Spleen (tissue), 11 donors: ENCODE data around the gene SMAD5. TPM values are rescaled to one million over a fixed set of nuclear protein-coding genes. Genes with fewer than 3 reads are reported as not detected.
A peak's percentile ranks its signal among the peaks of the same experiment; 100 is the strongest.

Experiments used
- DNase-seq: peaks from one replicate; pipeline ENCODE4 v3.0.0-alpha.2; 2020
- H3K27ac ChIP-seq, 8 donors: fragments of 200-600 bp; sonication (generic) in 7 of 8; 1 replicate in 4 of 8; 2 replicates in 4 of 8; pipeline versions ENCODE4 v1.5.0 to v1.8.0; 2016 to 2021; ENCODE audit warnings: inconsistent platforms in 4 of 8, mild to moderate bottlenecking in 4 of 8, moderate library complexity in 1 of 8
- H3K27me3 ChIP-seq, 7 donors: fragments of 200-600 bp; sonication (generic) in 6 of 7; replicated peaks in 1 of 7; 1 replicate in 4 of 7; 2 replicates in 3 of 7; pipeline versions ENCODE4 v1.5.0 to v1.8.0; 2016 to 2021; ENCODE audit warnings: inconsistent platforms in 3 of 7, mild to moderate bottlenecking in 1 of 7
- H3K36me3 ChIP-seq, 6 donors: fragments of 200-600 bp; sonication (generic) in 5 of 6; 1 replicate in 4 of 6; 2 replicates in 2 of 6; pipeline versions ENCODE4 v1.5.0 to v1.8.0; 2016 to 2021; ENCODE audit warnings: inconsistent platforms in 2 of 6
- H3K4me1 ChIP-seq, 6 donors: fragments of 200-600 bp; sonication (generic) in 5 of 6; 1 replicate in 3 of 6; 2 replicates in 3 of 6; pipeline versions ENCODE4 v1.5.0 to v1.8.0; 2016 to 2021; ENCODE audit warnings: inconsistent platforms in 3 of 6
- H3K4me3 ChIP-seq, 8 donors: fragments of 200-600 bp; sonication (generic) in 7 of 8; 1 replicate in 4 of 8; 2 replicates in 4 of 8; pipeline versions ENCODE4 v1.5.0 to v1.8.0; 2016 to 2021; ENCODE audit warnings: inconsistent platforms in 4 of 8, mild to moderate bottlenecking in 4 of 8, moderate library complexity in 2 of 8
- H3K9me3 ChIP-seq, 8 donors: fragments of 200-600 bp; sonication (generic) in 7 of 8; 1 replicate in 4 of 8; 2 replicates in 4 of 8; pipeline versions ENCODE4 v1.5.0 to v1.8.0; 2016 to 2021; ENCODE audit warnings: inconsistent platforms in 4 of 8
- POLR2A ChIP-seq, 3 donors: fragments of 450-650 bp; IDR thresholded peaks; one replicate each; pipeline ENCODE4 v1.5.1; 2017; ENCODE audit warnings: antibody characterized with exemption in 3 of 3, mild to moderate bottlenecking in 1 of 3
- POLR2AphosphoS5 ChIP-seq, 3 donors: sonication (generic); formaldehyde crosslinking; IDR thresholded peaks; one replicate each; pipeline ENCODE4 v1.5.1; 2017; ENCODE audit warnings: antibody characterized with exemption in 3 of 3
- WGBS, 5 donors: extraction: QIAGEN DNeasy Blood & Tissue Kit in 3 of 5; methylation state at CpG; one replicate each; pipeline versions ENCODE4 v1.1.5 to v1.1.7; 2013 to 2018; 5-methylcytosine and 5-hydroxymethylcytosine counted together
- intact Hi-C: fragments of 100-400 bp; cut with DNase I; formaldehyde crosslinking; loops from one replicate; pipeline ENCODE4 v1.15.0; 2023; ENCODE audit warnings: low total_unique reads
- polyA plus RNA-seq, 3 donors: library from polyadenylated mRNA; stranded (reverse); fragments of 200-250 nt; gene quantifications; one replicate each; pipeline ENCODE4 v1.2.1, GENCODE V29; 2013
- total RNA-seq, 7 donors: library from RNA; depleted of rRNA in 3 of 7; stranded (reverse); fragments of >200 nt in 3 of 7; fragmentation: NEBNext Ultra II Directional in 4 of 7; extraction: Animal tissue kit (Norgen Biotek cat#: 25700) in 4 of 7; gene quantifications; one replicate each; pipeline versions ENCODE4 v1.1.0 to v1.2.1, GENCODE V29; 2016 to 2021
- TF ChIP-seq, protein P1 (sequence below), 11 experiments: fragments of 200-600 bp in 7 of 11; fragments of 450-650 bp in 4 of 11; sonication (generic) in 4 of 11; IDR thresholded peaks in 8 of 11; conservative IDR thresholded peaks in 3 of 11; 1 replicate in 7 of 11; 2 replicates in 4 of 11; pipeline versions ENCODE4 v1.4.0 to v1.8.0; 2016 to 2021; ENCODE audit warnings: antibody characterized with exemption in 11 of 11, inconsistent platforms in 4 of 11, mild to moderate bottlenecking in 1 of 11
- donor health status: healthy with polysubstance abuse.
- donor health status: DM: no; HTN: no; CAD: no; lungs with moderate emphysema.
- donor health status: DM: no; HTN: no; CAD: no.
- donor health status: Bipolar disorder and iron deficiency.
- donor health status: healthy.
- donor health status: DM: no; HTN: no; CAD: no.
- donor health status: DM: yes; HTN: yes; CAD: no.

Gene SMAD5
- total and polyA plus RNA-seq, 10 donors = 5.3 to 70.4 (median 52.8) TPM

DNA sequence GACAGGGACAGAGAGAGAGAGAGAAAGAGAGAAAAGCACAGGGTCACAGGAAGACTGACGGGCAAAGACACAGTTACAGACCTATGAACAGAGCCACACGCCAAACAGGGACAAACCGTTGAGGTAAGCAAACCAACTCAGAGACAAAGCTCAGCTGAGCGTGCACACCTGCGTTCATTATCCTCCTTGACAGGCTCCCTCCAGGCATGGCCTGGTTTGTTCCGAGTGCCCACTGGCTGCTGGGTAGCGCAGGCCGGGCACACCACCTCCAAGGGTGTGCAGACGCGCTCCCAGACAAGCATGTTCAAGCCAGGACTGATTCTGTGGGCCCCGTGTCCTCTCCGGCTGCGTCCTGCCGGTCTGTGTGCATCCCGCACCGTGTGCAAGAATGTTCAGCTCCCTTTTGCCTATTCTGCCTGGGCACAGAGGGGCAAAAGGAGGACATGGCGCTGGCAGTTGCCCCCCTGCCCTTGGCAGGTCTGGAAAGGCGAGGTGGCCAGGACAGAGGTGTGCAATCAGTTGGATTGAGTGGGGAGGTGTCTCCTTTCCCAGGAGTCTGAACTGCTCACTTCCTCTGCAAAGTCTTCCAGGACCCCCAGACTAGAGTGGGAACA lies 60.8 kb downstream of the SMAD5 start:
- intact Hi-C loops = no loop called here
- TF ChIP-seq, protein P1, sequence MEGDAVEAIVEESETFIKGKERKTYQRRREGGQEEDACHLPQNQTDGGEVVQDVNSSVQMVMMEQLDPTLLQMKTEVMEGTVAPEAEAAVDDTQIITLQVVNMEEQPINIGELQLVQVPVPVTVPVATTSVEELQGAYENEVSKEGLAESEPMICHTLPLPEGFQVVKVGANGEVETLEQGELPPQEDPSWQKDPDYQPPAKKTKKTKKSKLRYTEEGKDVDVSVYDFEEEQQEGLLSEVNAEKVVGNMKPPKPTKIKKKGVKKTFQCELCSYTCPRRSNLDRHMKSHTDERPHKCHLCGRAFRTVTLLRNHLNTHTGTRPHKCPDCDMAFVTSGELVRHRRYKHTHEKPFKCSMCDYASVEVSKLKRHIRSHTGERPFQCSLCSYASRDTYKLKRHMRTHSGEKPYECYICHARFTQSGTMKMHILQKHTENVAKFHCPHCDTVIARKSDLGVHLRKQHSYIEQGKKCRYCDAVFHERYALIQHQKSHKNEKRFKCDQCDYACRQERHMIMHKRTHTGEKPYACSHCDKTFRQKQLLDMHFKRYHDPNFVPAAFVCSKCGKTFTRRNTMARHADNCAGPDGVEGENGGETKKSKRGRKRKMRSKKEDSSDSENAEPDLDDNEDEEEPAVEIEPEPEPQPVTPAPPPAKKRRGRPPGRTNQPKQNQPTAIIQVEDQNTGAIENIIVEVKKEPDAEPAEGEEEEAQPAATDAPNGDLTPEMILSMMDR (IDR thresholded peaks at IDR 0.05 in 8 of 11, conservative IDR thresholded peaks at IDR 0.05 in 3 of 11) = no peak
- no peak for TF ChIP-seq POLR2A (IDR thresholded peaks at IDR 0.05)
- TF ChIP-seq POLR2AphosphoS5 (IDR thresholded peaks at IDR 0.05) = no peak
- Histone ChIP-seq H3K36me3 (peaks cover 0 to 7% (median 3%) of the 10 kb centered on the region in 6 donors), H3K4me1 (peaks cover 13 to 28% (median 21%) of the 10 kb centered on the region in 6 donors), H3K27ac (no peak overlapping the region), H3K27me3 (peaks cover 9 to 84% (median 28%) of the 10 kb centered on the region in 7 donors), H3K9me3 (no peaks in the 10 kb centered on the region), H3K4me3 (peak overlapping the region in 6 of 8 donors; percentile 22 to 53 (median 31))
- peak; percentile 53 for DNase-seq
- WGBS, 5 donors = 37 to 61% (median 54%) methylated on average over 7 to 18 of the region's 18 CpGs

DNA sequence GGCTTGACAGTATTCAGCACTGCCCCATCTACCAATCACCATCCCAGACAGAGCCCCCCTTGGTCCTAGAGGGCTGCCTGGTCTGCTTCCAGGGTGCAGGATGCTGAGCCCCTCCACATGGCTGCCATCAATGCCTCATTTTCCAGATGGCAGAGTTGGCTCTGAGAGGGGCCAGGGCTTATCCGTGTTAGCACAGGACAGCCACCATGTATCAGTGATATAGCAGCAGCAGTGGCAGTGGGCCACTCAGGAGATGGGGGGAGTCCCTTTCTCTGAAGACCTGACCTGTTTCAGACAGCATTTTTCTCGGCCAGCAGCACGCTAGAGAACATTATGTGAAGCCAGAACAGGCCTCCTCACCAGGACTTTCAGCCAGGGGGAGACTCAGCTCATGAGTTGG lies 61.9 kb downstream of the SMAD5 start:
- intact Hi-C loops = no loop called here
- H3K36me3 ChIP-seq = no peaks in the 10 kb centered on the region
- peaks cover 9 to 94% (median 33%) of the 10 kb centered on the region in 7 donors for H3K27me3 ChIP-seq
- TF ChIP-seq, protein P1 (IDR thresholded peaks at IDR 0.05 in 8 of 11, conservative IDR thresholded peaks at IDR 0.05 in 3 of 11) = no peak
- TF ChIP-seq POLR2A (IDR thresholded peaks at IDR 0.05) (no peak), POLR2AphosphoS5 (IDR thresholded peaks at IDR 0.05) (no peak)
- H3K9me3 ChIP-seq = no peaks in the 10 kb centered on the region
- H3K4me3 ChIP-seq = no peak overlapping the region
- WGBS, 5 donors = 82 to 88% (median 86%) methylated on average over 3 of the region's 3 CpGs; no CpG with 5 or more reads in 1 of the 5 donors
- DNase-seq = peak; percentile 62
- no peak overlapping the region for H3K27ac ChIP-seq
- H3K4me1 ChIP-seq = peaks cover 13 to 28% (median 21%) of the 10 kb centered on the region in 6 donors

DNA sequence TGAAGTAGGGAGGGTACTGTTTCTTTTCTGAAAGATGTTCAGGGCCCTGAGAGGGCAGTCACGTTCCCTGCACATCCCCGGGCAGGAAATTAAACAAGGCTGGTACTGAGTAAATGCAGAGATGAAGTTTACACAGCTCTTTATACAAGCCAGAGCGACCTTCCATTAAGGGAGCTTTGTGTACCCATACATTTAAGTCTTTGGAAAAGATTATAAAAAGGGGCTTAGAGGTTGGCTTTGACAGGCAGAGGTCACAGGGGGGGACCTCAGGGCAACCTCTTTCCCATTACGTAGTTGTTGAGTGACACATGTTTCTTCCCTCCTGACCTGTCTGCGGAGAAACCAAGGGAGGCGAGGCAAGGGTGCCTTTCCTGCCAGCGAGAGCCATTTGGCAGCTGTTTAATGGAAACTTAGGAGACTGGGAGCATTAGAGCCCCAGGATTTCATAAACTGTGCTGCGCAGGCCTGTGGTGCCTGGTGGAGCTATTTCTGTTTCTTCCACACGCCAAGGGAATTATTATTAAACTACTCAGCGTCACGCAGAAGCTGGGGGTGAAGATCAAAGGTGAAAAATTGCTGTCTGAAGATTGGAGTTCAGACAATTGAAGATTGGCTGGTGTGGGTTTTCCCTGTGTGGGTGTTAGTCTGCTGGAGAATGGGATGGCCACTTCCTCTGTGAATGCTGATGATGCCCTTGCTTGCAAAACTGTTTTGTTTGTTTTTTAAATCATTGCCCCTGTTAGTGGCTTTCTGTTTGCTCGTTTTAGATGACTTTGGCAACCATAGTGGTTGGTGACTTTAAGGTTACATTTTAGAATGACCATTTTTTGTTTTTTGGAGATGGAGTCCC lies 63.6 kb downstream of the SMAD5 start:
- TF ChIP-seq POLR2A (IDR thresholded peaks at IDR 0.05) (no peak), POLR2AphosphoS5 (IDR thresholded peaks at IDR 0.05) (no peak)
- TF ChIP-seq, protein P1 (IDR thresholded peaks at IDR 0.05 in 8 of 11, conservative IDR thresholded peaks at IDR 0.05 in 3 of 11) = no peak
- H3K4me1 ChIP-seq = peaks cover 13 to 24% (median 20%) of the 10 kb centered on the region in 6 donors
- H3K27me3 ChIP-seq = peaks cover 9 to 93% (median 33%) of the 10 kb centered on the region in 7 donors
- no peak for DNase-seq
- H3K36me3 ChIP-seq = no peaks in the 10 kb centered on the region
- no peak overlapping the region for H3K27ac ChIP-seq
- no peak overlapping the region for H3K4me3 ChIP-seq
- intact Hi-C loops = no loop called here
- H3K9me3 ChIP-seq = no peaks in the 10 kb centered on the region
- 58 to 77% (median 74%) methylated on average over 12 of the region's 12 CpGs for WGBS, 5 donors
